Stimulated activated CD4-positive, alpha-beta T cell treated with anti-CD3 and anti-CD28 coated beads, TNF-alpha, amount 100 ng/mL, for 4 hours (primary cell): Measurements from ENCODE around the gene PODNL1.
"Not testable (repeated sequence)": the region's sequence is repeated elsewhere in the genome, so short reads cannot be mapped to it uniquely, and the experiment has no call there.

ENCODE experiments used
- DNase-seq, 3 experiments: peaks; one replicate each; pipeline ENCODE4 v3.0.0-alpha.2; 2020; ENCODE audit warnings: low read depth in 3 of 3

Gene PODNL1

GRCh38 chr19:13926010-13926409, 12.2 kb downstream of the PODNL1 start:
- DNase-seq = no peak

- no peak for DNase-seq
Observed at GRCh38 chr19:13923194-13923987, 14.8 kb downstream of the PODNL1 start.

- not testable (repeated sequence) for DNase-seq
Observed at GRCh38 chr19:13922118-13922517, 16.1 kb downstream of the PODNL1 start.

GRCh38 chr19:13920940-13921747, 17.1 kb downstream of the PODNL1 start:
- DNase-seq = no peak

GRCh38 chr19:13920524-13920923, 17.7 kb downstream of the PODNL1 start:
- no peak for DNase-seq

- DNase-seq = no peak
Observed at GRCh38 chr19:13918726-13919411, 19.3 kb downstream of the PODNL1 start.

GRCh38 chr19:13917888-13918406, 20.3 kb downstream of the PODNL1 start:
- DNase-seq = no peak

- no peak for DNase-seq
Observed at GRCh38 chr19:13914777-13915176, 23.4 kb downstream of the PODNL1 start.

- no peak for DNase-seq
Observed at GRCh38 chr19:13913352-13913751, 24.9 kb downstream of the PODNL1 start.

GRCh38 chr19:13909430-13909829, 28.8 kb downstream of the PODNL1 start:
- DNase-seq = no peak

- no peak for DNase-seq
Observed at GRCh38 chr19:13908674-13909073, 29.5 kb downstream of the PODNL1 start.

- no peak for DNase-seq
Observed at GRCh38 chr19:13906910-13907309, 31.3 kb downstream of the PODNL1 start.

GRCh38 chr19:13906521-13906904, 31.7 kb downstream of the PODNL1 start:
- no peak for DNase-seq

- DNase-seq = peak; percentile 90 to 93 (median 91)
Observed at GRCh38 chr19:13905634-13906520, 32.3 kb downstream of the PODNL1 start, which contains the start of the genes BRME1 and CC2D1A. Gene BRME1, minus strand, starts transcription at chr19:13906117. Its CDS starts 1,225 bp downstream, at chr19:13904892. Gene CC2D1A, plus strand, starts transcription at chr19:13906201. Its CDS starts 241 bp downstream, at chr19:13906442.

GRCh38 chr19:13902993-13903555, 35.1 kb downstream of the PODNL1 start:
- no peak for DNase-seq

- DNase-seq = no peak
Observed at GRCh38 chr19:13899912-13900584, 38.2 kb downstream of the PODNL1 start.

GRCh38 chr19:13899393-13899792, 38.8 kb downstream of the PODNL1 start:
- no peak for DNase-seq

GRCh38 chr19:13896227-13896626, 42.0 kb downstream of the PODNL1 start:
- DNase-seq = no peak

GRCh38 chr19:13894552-13894951, 43.7 kb downstream of the PODNL1 start:
- DNase-seq = no peak

- DNase-seq = no peak
Observed at GRCh38 chr19:13892870-13893269, 45.3 kb downstream of the PODNL1 start.
